ENCODE data around the gene RNF146.
"Not testable (repeated sequence)": the region's sequence is repeated elsewhere in the genome, so short reads cannot be mapped to it uniquely, and the experiment has no call there.

Gene RNF146

DNA sequence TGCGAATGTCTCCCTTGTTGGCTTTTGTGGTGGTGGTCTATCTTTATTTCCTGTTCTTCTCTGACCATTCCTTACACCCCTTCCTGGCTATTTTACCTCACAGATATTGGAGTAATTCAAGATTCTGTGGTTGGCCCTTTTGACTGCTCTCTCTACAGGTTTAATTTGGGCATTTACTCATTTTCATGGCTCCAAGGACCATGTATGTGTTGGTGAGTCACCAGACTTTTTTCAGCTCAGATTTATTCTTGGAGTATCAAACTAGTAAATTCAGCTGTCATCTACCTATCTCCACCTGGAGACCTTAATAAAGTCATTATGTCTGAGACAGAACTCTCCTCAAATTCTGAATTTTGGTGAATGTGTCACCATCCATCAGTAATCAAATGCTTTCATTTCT, 15.5 kb downstream of the RNF146 start:
- no peak for DNase-seq (ENCODE audit: low read depth in 3 of 3)

DNA sequence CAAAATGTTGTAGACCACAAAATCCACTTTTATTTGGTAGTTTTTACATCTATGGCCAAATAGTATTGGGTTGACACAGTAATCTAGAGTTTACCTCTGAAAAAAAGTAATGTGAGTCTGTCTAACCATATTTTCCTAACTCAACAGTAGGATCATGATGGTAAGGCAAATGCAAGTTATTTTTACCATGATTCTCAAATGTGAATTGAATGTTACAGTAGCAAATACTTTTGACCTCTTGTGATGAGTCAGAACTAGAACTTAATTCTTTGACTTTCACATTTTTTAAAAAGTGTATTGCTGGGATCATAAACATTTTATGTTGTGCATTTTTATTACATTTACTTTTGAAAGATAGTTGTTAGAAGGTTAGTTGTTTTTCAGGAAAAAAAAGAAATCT, 22.0 kb downstream of the RNF146 start:
- no peak for DNase-seq (ENCODE audit: low read depth in 3 of 3)

- no peak for DNase-seq (ENCODE audit: low read depth in 3 of 3)
Observed at GRCh38 chr6:127289934-127290333, 23.3 kb downstream of the RNF146 start.

DNA sequence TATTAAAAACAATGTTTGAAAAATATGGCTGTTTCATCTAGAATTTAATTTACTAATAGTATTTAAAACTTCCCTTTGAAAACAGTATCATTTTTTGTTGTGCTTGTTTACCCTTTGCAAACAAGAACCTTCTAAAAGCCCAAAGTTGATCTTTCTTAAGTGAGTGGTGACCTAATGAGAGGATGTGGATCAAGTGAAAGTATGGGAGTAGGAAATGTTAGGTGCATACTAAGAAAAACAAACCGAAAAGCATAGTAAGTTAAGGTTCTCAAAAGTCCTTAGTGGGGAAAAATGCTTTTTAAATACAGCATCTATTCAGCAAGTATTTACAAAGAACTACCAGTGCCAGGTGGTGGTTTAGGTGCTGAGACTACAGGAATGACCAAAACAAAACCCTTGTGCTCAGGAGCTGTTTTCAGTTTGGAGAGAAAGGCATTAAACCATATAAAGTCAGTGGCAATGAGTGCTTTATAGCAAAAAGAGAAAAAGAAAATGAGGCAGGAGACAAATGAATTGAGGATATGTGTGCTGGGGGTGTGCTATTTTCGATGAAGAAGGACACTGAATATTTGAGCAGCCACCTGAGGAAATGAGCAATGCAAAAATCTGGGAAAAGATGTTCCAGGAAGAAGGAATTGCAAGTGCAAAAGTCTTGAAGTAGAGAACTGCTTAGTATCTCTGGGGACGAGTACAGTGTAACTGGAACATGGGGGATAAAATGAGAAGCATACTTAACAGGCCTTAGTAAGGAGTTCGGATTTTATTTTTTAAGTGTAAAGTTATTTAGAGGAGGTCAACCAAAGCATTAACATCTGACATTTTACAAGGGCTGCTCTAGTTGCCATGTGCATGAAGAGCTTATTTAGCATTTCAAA, 24.0 kb downstream of the RNF146 start:
- DNase-seq (ENCODE audit: low read depth in 3 of 3) = no peak

DNA sequence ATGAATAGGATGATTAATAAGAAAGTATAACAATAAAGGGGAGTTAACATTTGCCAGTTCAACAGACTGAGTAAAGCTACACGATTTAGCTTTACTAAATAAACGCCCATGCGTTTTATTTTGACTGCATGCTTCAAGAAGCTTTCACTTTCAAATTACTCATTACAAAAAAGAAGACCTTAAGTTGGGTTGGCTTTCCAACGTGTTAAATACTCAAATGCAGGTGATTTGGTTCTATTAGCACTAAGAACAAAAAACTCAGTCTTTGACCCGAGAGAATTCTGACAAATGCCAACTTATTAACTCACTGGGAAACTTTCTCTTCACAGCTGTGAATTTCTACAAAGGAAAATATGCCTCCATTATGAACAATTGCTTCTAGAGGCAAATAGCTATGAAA, 24.8 kb downstream of the RNF146 start:
- DNase-seq (ENCODE audit: low read depth in 3 of 3) = no peak

DNA sequence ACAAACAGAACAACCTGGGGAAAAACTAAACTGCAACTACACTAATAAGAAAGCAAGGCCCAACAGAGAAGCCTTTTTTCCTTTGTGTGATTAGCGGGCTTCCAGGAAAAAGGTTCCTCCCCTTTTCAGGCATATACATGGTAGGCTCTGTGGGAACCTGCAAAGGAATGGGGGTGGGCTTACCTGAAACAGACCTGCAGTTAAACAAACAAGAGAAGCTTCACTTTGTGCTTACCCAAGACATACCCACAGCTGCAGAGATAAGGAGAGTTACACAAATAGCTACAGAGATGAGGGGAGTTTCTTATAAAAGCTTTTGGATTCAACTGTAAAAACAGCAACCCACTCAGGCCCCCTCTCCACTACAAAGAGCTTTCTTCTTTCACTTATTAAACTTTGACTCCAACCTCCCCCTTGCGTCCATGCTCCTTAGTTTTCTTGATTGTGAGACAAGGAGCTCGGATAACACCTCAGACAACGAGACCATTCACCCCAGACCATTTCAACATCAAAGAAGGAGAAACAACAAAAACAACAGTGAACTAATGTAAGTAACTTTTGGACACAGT, 30.9 kb downstream of the RNF146 start:
- no peak for DNase-seq (ENCODE audit: low read depth in 3 of 3)

DNA sequence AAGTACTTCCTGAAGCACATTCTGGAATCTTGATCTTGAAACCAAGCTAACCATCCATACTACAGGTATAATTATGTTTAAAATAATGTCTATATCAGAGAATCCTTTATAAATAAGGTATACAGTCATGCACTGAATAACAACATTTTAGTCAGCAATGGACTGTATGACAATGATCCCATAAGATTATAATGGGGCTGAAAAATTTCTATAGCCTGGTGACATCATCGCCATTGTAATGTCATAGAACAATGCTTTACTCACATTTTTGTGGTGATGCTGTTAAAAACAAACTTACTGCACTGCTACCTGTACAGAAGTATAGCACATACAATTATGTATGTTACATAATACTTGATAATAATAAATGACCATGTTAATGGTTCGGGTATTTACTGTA, 31.8 kb downstream of the RNF146 start:
- no peak for DNase-seq (ENCODE audit: low read depth in 3 of 3)

- DNase-seq (ENCODE audit: low read depth in 3 of 3) = no peak
Observed at GRCh38 chr6:127299522-127300240, 33.0 kb downstream of the RNF146 start.

DNA sequence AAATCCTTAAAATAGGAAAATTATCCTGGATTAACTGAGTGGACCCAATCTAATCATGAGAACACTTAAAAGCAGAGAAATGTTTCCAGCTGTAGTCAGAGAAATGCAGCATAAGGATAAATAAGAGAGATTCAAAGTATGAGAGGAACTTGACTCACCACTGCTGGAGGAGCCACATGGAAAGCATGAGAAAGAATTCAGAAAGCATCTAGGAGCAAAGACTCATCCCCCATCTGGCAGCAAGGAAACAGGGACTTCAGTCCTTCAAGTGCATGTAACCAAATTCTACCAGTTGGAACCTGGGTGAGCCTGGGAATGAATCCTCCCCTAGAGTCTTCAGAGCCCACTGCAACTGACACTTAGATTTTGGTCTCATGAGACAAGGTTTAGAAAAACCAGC, 33.7 kb downstream of the RNF146 start:
- no peak for DNase-seq (ENCODE audit: low read depth in 3 of 3)

- DNase-seq (ENCODE audit: low read depth in 3 of 3) = no peak
Observed at GRCh38 chr6:127301199-127301700, 34.6 kb downstream of the RNF146 start.

- DNase-seq (ENCODE audit: low read depth in 3 of 3) = peak in 1 of 3 donors; percentile 11
Observed at GRCh38 chr6:127302728-127303660, 36.3 kb downstream of the RNF146 start.

DNA sequence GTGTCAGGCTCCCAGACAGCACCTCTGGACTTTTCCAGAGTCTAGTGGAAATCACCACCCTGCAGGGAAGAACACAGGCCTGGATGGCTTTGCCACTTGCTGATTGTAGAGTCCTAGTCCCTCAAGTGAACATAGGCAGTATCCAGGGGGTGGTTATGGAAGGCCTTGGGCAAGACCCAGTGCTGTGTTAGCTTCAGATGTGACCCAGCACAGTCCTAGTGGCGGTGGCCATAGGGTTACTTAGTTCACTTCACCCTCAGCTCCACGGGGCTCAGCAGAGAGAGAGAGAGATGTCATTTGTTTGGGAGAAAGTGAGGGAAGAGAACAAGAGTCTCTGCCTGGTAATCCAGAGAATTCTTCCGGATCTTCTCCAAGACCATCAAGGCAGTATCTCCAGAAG, 37.3 kb downstream of the RNF146 start:
- no peak for DNase-seq (ENCODE audit: low read depth in 3 of 3)

DNA sequence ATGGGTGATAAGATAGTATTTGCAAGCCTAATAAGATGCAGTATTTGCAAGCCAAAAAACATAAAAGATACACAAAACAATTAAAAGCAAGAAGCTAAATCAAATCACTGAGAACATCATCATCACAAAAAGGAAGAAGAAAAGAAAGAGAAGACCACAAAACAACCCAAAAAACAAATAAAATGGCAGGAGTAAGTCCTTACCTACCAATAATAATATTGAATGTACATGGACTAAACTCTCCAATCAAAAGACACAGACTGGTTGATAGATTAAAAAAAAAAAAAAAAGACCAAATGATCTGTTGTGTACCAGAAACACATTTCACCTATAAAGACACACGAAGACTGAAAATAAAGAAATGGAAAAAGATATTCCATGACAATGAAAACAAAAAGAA, 39.1 kb downstream of the RNF146 start:
- no peak for DNase-seq (ENCODE audit: low read depth in 3 of 3)

DNA sequence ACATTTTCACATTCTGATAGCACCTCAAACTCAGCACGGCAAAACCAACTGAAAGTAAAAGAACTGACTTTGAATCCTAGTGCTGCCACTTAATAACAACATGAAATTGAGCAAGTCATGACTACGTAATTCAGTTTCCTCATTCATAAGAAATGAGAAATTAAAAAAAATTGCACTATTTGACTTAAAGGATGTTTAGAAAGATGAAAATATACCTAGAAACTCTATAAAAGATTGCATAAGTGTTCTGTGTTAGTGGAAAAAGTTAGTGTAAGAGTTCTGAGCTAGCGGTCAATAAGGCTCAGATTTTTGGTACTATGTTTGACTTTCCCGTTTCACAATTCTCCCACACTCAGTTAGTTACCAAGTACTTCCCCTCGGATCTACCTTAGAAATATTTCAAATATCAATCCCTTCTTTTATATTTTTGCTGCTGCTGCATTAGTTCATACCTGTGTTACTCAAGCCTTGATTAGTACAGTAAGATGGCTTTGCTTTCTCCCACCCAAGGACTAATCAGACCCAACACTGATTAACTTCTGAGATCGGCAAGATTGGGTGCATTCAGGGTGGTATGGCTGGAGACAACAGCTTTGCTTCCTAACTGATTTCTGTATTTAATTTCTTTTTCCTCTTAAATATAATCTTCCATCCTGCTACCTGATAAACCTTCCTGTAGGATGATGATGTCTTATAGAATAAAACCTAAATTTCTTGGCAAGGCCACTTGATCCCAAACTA, 50.9 kb downstream of the RNF146 start:
- no peak for DNase-seq (ENCODE audit: low read depth in 3 of 3)

DNA sequence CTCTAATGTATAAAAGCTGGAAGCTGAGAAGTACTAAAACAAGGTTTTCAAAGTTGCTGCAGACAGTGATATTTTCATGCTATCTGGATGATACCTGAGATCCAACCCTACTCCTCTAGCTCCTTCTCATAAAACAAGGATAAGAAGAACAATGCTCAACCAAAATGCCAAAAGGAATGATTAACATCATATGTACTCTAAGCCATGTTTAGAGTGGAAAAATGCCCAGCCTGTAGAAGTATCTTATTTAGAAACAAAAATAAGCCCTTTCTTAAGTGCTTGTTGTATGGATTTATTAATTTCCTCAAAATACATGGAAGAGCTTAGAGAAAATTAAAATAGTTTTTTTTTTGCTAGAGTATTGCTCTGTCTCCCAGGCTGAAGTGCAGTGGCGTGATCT, 53.0 kb downstream of the RNF146 start:
- no peak for DNase-seq (ENCODE audit: low read depth in 3 of 3)

- no peak for DNase-seq (ENCODE audit: low read depth in 3 of 3)
Observed at GRCh38 chr6:127328043-127328609, 61.5 kb downstream of the RNF146 start.

DNA sequence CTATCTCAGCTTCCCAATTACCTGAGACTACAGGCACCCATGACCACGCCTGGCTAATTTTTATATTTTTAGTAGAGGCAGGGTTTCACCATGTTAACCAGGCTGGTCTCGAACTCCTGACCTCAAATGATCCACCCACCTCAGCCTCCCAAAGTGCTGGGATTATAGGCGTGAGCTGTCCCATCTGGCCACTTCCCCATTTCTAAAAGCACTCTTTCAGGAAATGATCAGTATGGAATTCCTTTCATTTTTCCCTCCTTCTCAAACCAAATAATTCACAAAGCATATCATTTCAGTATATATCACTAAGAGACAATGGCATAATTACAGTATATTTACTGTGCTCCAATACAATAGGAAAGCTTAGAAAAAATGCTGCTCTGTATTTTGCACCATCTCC, 64.6 kb downstream of the RNF146 start:
- not testable (repeated sequence) for DNase-seq (ENCODE audit: low read depth in 3 of 3)

- no peak for DNase-seq (ENCODE audit: low read depth in 3 of 3)
Observed at GRCh38 chr6:127332383-127332961, 65.8 kb downstream of the RNF146 start.

Measured in stimulated activated CD4-positive, alpha-beta T cell treated with anti-CD3 and anti-CD28 coated beads, TNF-alpha, amount 100 ng/mL, for 48 hours (primary cell).